Left renal cortex interstitium (tissue), 4 donors: ENCODE data around the gene FHL3. TPM values are rescaled to one million over a fixed set of nuclear protein-coding genes. Genes with fewer than 3 reads are reported as not detected.

Source experiments
- DNase-seq, 4 donors: peaks; one replicate each; pipeline ENCODE4 v3.0.0-alpha.2; 2013; ENCODE audit warnings: low read depth in 4 of 4, low spot score in 2 of 4, missing footprints in 1 of 4
- polyA plus RNA-seq, 4 donors: library from polyadenylated mRNA; unstranded; fragments of 120-200 nt; gene quantifications; one replicate each; pipeline ENCODE4 v1.2.1, GENCODE V29; 2013; ENCODE audit not compliant: insufficient read length in 4 of 4

The FHL3 gene
- polyA plus RNA-seq, 4 donors, result 14.9 to 29.7 (median 23.1) TPM

- no peak for DNase-seq
These were observed 9.6 kb upstream of the FHL3 start for GRCh38 chr1:38014724-38015424.

DNA sequence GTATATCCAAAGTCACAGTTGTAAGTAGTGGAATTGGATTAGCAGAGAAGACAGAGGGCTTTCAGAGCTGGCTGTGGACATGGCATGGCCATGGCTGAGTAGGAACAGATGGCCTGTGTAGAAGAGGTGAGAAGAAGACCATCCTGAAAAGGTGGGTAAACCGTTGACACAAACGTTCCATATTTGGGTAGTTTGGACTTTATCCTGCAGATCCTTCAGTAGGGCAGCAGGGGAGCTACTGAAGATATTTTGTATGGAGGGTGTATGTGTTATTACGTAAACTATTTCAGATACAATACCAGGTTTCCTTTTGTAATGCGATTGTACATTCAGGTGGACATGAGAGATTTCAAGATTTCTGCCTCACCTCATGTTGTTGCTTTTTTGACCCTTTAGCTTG is 8.9 kb upstream of the FHL3 start:
- no peak for DNase-seq

DNA sequence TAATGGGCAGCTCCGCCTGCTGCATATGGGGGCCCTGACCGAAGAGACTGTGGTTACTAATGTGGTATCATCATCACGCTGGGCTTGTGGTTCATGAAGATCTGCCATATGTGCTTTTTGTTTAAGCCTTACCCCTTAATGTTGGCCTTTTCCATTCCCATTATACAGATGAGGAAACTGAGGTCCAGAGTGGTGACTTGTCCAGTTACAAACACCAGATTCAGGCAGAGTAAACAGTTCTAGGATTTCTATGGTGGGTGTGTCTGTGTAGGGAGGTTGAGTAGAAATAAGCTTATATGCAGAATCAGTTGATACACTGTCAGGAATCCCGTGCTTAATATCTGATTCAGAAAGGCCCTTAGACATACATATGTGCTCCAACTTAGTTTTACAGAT is 7.9 kb upstream of the FHL3 start:
- DNase-seq, result no peak

DNA sequence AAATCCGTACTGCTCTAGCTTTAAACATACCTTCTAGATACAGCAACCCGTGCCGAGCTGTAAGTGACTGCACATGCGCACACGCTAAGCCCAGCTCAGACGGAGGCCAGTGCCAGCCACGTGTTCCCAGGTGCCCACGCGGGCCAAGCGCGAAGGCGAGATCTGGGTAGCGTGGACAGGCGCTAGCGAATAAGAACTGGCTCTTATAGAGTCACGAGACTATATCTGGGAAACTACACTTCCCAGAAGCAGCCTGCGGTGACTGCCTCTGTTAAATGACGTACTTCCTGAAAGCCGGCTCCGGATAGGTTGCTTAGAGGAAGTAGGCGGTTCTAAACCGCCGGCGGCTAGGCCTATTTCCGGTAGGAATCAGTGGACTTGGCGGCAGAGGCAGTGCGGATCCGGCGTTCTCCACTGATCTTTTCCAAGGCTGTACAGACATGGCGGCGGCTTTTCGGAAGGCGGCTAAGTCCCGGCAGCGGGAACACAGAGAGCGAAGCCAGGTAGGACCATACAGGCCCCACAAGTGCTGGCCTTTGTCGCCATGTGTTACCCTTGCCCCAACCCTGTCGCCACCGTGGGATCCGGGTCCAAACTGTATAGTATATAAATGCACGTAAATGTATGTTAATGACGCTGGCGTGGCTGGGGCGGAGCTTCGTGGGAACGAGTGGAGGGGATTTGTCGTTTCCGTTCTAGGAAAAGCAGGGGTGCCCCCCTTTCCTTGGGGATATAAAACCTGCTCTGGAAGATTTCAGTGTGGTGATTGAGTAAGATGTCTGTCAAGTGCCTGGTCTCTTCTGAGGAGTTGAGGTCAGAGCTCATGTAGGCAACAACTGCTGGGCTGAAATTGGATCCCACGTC is 7.3 kb upstream of the FHL3 start, which contains the start of gene UTP11:
TSS of gene UTP11 (plus strand) at position 372 of the 864 bp plus-strand sequence. CDS start at position 441, 69 bp downstream.
- peak; percentile 95 to 97 (median 96) for DNase-seq

- DNase-seq, result no peak
These were observed 4.5 kb upstream of the FHL3 start for GRCh38 chr1:38009841-38010180.

GRCh38 chr1:38009088-38009840 is 4.0 kb upstream of the FHL3 start:
- DNase-seq, result no peak

DNA sequence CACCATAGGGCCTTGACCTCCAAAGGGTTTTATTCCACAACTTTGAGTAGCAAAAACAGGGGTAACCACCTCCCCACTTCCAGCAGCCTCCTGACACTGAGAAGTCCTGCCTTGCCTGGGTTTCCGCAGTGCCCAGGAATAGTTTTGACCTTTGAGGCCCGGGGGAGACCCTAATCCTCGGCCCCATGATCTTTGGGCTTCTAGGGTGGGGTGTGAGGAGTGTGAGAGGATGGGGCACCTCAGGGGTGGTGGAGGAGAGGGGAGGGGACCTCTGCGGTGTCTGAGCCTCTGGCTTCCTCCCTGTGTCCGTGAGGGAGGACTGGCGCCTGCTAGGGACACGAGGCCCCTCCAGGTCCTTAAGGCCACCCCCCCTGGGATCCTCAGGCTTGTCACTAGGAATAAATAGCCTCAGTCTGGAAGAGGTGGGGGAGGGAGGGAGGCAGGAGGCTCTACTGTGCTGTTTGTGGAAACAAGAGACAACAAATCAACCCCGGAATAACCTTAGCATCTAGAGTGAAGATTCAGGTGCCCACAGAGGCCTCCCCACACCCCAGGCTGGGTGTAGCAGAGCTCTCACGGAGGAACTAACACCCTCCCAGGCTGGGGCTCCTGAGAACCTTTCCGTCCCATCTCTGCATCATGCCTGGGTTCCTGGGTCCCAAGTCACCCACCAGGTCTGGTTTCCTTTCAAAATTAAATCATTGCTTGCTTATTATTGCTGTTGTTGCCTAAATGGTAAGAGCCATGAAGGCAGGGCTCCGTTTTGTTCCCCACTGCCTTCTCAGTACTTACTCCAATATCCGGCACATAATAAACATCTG is 904 bp upstream of the FHL3 start:
- DNase-seq, result no peak

DNA sequence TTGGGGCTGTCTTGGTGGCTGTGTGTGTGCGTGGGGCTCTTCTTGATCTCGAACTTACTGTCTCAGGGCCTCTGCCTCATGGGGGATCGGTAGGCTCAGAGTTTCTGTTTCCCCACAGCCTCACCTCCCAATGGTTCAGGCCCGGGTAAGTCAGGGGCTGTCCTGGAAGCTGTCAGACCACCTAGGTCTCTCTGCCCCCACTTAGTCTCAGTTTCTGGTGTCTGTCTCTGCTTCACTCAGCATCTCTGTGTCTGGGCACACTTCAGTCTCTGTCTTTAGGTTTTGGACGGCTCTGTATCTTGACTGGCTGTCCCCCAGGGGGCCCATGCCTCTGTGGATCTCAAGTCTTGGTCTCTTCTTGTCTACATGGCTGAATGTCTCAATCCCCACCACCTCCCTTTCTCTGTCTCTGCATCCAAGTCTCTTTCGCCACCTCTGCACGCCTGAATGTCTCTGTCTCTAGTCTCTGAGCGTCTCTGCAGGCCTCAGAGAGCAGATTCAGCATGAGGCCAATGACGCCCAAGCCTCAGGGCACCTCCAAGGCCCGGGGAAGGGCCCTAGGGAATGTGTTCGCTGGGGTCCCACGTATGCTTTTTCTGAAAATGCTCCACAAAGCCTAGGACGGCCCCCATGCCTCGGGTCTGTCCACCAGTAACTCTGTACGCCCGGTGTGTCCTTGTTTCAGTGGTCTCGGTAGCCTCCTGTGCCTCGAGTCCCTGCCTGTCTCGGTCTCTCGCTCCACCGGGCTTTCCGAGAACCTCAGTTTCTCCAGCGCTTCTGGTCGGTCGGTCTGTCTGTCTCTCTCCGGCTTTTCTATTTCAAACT is 818 bp downstream of the FHL3 start:
- no peak for DNase-seq

DNA sequence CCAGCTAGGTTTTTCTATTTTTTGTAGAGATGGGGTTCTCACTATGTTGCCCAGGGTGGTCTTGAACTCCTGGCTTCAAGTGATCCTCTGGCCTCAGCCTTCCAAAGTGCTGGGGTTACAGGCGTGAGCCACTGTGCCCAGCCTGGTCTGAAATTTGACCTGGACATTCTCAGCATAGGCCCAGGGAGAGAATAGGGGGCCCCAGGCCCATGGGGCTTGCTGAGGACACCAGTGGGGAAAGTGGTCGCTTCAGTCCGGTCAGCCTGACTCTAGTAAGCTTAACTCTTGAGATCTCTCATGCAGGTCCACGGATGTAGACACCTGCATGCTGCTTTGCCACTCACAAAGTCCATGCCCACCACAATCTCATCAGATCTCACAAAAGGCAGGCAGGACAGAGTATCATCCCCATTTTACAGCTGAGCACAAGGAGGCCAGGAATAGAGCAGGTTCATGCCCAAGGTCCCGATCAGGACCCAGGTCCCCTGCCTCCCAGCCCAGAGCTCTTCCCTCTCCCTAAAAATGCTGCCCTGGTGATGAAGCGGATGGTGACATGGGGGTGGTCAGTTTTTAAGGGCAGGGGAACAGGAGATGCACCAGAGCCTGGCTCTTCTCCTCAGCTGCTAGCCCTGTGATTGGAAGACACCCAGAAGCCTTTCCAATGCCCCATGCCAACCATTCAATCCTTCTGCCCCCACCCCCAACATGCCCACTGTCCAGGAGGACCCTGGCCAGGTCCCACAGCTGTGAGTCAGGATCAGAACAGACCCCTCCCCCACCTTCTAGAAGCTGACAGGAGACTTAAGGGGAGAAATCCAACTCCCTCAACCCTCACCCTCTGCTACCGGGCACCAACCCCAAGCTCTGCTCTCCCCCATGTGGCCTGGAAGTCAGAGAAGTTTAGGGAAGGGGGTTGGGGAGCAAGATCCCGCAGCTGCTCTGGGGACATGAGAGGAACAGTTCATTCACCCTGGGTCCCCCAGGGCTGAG is 1.8 kb downstream of the FHL3 start:
- no peak for DNase-seq

DNA sequence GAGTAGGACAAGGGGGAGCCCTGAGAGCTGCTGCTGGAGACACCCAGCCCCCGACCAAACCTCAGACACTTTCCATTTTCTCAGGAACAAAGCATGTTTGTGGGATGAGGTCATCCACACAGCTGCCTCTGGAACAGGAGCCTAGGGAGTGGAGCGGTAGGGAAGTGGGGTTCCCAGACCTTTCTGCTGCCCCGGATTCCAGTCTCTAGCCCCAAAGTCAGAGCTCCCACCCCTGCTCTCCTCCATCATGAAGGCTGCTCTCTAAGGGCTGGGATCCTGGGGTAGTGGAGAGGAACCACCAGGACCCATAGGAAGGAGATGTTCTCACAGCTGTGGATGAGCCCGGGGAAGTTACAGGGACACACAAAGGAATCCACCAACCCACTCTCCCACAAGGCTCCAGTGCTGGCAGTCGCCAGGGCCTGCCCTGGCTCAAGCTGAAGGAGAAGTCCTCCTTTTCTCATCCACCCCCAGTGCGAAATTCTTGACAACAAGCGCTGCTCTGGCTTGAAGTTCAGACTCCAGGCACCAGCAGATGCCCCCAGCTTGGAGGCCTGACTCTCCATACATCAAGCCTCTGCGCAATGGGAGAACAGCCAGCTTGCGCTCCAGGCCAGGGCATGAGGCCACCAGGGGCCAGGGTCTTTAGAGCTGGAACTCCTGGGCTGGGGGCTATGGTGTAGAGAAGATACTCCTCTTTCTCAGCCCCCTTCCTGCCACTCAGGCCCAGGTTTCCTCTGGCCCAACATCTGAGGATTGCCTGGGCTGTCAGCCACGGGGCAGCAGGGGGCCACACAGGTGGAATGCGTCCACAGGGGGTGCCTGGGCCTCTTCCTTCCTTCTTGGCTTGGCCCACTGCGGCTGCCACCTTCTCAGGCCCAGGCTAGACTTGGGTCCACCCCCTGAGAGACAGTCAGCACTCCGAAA is 4.5 kb downstream of the FHL3 start:
- no peak for DNase-seq

GRCh38 chr1:38000233-38000528 is 5.1 kb downstream of the FHL3 start:
- no peak for DNase-seq

DNA sequence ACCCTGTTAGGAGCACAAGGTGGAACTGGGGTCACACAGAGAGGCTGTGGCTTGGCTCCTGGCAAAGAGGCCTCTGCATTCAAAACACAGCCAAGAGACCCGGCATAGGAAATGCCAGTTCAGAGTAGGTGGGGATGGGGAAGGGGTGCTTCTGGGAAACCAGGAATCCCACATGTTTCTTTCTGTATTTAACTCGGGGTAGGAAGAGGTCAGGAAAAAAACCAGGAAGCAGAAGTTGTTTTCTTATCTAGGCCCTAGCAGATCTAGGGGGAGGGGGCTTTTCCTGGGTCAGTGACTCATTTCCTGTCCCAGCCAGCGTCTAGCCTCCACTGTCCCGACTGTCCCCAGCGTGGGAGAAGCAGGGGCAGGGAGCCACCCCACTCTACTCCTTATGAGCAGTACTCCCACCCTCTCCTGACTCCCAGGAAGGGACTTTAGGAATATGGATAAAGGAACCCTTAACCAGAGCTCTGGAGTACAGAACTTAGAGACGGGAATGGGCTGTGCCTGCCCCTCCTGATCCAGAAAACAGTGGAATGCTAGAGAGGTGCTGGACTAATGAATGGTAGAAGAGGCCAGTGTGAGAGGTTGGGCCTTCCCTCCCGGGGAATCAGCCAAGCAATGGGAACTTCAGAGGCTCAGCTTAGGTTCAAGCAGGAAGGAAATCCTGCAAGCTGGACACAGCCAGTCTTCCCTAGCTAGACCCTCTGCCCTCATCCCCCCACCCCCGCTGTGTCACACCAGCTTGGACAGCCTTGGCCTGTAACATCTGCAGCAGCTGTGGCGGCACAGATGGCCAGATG is 5.7 kb downstream of the FHL3 start:
- peak in 1 of 4 donors; percentile 65 for DNase-seq

DNA sequence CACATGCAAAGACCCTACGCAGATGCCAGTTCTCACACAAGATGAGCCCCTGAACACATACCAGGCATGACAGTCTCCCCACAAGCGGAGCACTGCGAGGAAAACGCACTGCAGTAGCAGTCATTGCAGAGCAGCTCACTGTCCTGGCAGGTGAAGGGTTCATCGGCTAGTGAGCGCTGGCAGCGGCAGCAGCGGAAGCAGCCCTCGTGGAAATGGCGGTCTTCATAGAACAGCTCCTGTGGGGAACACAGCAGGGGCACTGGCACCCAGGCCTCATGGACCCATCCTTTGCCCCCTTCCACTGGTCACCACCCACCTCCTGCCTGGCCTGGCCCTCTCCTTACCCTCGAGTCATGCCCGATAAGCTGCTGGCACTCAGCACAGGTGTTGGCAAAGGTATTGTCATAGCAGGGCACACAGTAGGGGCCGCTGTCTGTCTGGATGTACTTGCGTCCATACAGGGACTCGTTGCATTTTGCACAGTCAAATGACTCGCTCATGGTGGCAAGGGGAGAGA is 6.3 kb downstream of the FHL3 start:
- DNase-seq, result no peak

- DNase-seq, result no peak
These were observed 7.1 kb downstream of the FHL3 start for GRCh38 chr1:37998089-37998808.

DNA sequence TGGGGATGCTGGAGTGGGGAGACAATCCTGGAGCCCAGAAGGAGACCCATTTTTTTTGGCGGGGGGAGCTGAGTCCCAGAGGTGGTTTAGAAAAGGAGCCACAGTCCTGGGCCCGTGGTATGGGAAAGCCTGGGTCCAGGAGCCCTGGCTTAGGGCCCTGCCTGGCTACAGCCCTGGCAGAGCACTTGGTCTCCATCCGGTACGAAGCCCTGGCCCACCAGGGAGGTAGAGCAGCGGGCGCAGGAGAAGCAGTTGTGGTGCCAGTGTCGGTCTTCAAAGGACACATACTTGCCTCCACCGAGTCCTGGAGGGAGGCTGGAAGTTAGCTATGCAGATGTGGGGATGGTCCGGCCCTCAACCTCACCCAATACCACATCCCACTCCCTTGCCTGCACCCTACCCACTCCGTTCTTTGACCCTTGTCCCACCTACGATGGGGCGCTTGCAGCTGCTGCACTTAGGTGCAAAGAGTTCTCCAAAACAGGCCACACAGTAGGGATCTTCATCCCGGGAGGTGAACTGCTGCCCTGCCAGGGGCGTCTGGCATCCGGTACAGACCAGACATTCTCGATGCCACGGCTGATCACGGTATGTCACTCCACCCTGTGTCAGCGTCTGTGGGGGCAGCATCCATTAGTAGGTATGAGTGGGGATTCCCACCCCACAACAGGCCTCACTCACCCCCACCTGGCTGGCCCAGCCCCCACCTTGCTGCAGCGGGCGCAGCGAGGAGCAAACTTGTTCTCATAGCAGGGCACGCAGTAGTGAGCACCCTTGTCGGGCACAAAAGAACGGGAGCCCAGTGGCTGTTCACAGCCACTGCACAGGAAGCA is 7.8 kb downstream of the FHL3 start:
- DNase-seq, result no peak
